GM18519 (cell line): ENCODE data around the gene SCN7A.

Experiments
- ATAC-seq: cut with Tn5 transposase; IDR thresholded peaks from one replicate; pipeline ENCODE4 v1.9.1; 2021; ENCODE audit warnings: mild to moderate bottlenecking, moderate library complexity; ENCODE audit not compliant: unreplicated experiment, low FRiP score

Gene SCN7A

DNA sequence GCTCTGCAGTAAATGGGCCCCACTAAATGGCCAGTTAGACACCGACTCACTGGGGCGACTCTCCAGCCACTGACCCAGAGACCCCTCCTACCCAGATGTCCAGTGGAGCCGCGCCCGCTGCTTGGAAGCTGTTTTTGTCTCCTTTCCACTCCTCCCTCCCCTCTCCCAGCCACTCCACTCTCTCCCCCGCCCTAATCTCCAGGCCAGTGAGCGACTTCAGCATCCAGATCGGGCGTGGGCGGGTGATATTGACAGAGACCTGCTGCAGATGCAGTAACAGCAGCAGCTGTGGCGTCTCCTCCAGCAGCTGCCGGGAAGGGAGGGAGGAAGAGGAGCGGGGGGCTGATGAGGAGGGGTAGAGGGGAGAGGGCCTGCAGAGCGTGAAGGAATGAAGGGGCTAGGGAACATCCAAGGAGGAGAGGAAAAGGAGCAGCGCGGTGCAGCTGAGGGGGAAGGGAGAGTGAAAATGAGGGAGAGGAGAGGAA, at the start of gene SCN7A:
TSS of gene SCN7A (minus strand) at position 110 of the 485 bp plus-strand sequence. CDS start 16,553 bp downstream, outside the sequence.
- ATAC-seq: no peak

GRCh38 chr2:166539340-166540162, 45.5 kb upstream of the SCN7A start:
- ATAC-seq: peak; percentile 97

GRCh38 chr2:166536111-166536510, 42.1 kb upstream of the SCN7A start:
- no peak for ATAC-seq

GRCh38 chr2:166521155-166521554, 27.1 kb upstream of the SCN7A start:
- ATAC-seq: no peak

GRCh38 chr2:166520604-166521003, 26.6 kb upstream of the SCN7A start:
- no peak for ATAC-seq

GRCh38 chr2:166519391-166519962, 25.4 kb upstream of the SCN7A start:
- ATAC-seq: no peak

DNA sequence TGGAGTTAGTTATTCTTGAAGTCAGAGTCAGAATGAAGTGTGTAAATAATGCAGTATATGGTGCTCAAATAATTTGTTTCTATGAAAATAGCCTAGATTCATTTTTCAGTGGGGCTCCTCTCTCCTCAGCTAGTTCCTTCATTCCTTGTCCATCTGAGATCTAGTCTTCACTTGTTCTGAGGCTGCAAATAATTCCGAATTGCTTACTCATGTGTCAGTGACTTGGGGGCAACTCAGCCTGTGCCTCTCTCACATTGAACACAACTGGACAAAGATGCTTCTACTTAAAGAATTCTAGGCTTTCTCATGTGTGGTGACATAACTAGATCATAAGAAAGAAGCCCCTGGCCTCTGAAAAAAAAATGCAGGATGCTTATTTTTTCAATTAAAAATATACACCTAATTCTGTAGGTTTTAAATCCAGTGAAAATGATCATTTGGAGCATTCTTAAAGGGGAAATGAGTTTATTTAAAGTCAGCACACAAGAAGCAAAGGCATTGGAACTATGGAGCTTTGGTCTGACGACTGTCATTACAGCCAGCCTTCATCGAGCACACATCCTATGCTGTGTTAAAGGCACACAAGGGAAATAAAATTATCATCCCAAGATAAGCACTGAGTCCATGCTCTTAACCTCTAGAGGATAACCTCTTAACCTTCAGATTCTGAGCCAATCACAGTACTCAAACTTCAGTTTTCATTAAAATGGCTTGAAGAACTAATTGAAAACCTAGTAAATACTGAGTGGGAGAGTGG, 24.8 kb upstream of the SCN7A start:
- no peak for ATAC-seq

DNA sequence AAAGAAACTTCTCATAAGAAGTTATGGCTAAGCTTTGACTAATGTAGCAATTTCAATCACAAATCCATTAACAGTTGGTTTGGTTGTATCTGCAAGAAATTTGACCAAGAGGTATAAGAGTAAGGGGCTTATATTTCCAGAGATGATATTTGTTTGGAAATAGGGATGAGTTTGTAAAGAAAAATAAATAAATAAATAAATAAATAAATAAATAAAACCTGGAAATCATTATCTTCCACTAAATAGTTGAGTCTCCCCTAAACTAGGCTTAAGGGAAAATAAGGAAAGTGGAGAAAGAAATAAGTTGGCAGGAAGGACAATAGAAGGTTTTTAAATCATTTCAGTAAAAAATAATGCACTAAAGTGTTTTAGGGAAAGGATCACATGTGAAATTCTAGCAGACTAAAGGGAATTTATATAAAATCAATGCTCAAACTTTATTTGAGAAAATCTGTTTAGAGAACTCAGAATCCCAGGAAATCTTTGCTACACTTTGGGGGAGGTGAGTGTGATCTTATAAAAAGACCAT, 23.5 kb upstream of the SCN7A start:
- no peak for ATAC-seq

DNA sequence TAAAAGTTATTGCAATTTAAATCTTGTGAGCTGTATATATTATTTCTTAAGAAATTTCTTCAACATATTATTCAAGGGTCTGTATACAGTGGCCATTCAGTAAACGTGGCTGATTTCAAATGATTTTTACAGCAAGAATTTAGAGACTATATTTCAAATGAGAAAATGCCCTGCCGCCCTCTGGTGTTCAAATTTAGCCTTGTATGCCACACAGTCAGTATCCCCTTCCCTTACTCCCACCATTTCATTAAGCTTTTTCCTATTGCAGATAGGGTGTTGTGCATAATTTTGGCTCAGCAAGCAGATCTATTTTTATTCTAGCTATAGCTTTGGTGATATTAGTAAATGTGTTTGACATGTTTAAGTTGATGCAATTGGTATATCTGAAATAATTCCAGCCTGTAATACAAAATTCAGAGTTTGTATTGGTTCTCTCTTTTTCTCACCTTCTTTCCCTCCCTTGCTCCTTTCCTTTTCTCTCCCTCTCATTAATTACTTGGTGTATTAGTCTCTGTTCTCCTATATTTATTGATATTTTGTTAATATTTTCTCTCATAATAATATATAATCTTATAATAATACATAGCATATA, 22.8 kb upstream of the SCN7A start:
- ATAC-seq: no peak

GRCh38 chr2:166513952-166514351, 19.9 kb upstream of the SCN7A start:
- ATAC-seq: no peak

GRCh38 chr2:166499281-166499680, 5.2 kb upstream of the SCN7A start:
- ATAC-seq: no peak

DNA sequence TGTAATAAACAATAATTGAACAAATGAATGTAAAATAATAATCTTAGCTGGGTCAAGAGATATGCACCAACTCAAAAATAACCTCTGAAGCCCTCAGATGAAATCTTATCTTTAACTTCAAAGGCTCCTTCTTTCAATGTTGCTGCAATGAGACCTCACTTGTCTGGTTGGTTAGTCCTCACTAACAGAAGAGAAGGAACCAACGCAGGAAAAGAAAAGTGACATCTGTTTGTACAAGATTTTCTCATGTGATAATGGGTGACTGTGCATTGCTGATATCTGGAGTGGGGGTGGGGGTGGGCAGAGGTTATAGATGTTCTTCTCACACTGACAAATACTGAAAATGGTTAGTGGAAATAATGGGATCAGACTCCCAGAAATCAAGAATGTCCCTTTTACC, 2.6 kb downstream of the SCN7A start:
- no peak for ATAC-seq

- no peak for ATAC-seq
Measured at GRCh38 chr2:166487171-166487570, 6.9 kb downstream of the SCN7A start.

GRCh38 chr2:166485558-166486178, 8.4 kb downstream of the SCN7A start:
- ATAC-seq: no peak

DNA sequence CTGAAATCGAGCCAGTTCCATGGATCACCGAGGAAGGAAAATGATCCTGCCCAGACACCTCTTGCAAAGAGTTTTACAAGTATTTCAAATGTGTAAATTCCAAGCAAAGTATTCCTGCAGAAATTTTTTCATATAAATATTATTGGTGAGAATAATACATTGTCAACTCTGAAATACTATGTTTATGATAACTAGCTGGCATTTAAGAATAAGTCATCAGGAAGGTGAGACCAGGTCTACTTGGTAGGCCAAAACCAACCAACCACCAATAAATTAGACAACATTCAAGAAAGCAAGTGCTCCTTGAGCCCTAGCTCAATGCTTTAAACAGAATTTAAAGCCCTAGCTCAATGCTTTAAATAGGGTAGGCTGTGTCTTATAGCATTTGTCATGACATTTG, 21.7 kb downstream of the SCN7A start:
- ATAC-seq: no peak

- no peak for ATAC-seq
Measured at GRCh38 chr2:166468124-166469024, 25.7 kb downstream of the SCN7A start.

GRCh38 chr2:166464187-166464586, 29.9 kb downstream of the SCN7A start:
- no peak for ATAC-seq

DNA sequence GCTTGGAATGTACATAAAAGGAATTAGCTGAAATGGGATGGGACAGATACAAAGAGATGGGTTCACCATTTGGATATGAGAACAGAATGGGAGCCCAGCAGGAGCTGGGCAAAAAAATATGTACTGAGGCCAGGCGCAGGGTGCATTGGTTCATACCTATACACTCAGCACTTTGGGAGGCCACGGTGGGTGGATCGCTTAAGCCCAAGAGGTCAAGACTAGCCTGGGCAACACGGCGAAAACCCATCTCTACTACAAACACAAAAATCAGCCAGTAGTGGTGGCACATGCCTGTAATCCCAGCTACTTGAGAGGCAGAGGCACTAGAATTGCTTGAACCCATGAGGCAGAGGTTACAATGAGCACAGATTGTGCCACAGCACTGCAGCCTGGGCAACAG, 30.4 kb downstream of the SCN7A start:
- no peak for ATAC-seq

DNA sequence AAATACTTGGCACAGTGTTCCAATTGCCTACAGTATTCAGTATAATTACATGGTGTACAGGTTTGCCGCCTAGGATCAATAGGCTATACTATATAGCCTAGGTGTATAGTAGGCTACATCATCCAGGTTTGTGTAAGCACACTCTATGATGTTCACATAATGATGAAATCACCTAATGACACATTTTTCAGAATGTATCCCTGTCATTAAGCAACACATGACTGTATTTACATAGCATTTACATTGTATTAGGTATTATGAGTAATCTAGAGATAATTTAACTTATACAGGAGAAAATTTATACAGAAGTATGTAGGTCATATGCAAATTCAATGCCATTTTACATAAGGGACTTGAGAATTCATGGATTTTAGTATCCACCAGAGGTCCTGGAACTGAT, 35.4 kb downstream of the SCN7A start:
- ATAC-seq: no peak
